Epithelial cell of proximal tubule (primary cell): ENCODE results near the gene TMEM214. TPM values are rescaled to one million over a fixed set of nuclear protein-coding genes. Genes with fewer than 3 reads are reported as not detected.

ENCODE experiments used
- DNase-seq: peaks from one replicate; pipeline ENCODE4 v3.0.0-alpha.2; 2011; ENCODE audit warnings: low read depth
- H3K4me3 ChIP-seq: 2 replicates; pipeline ENCODE4 v1.5.1; 2011; ENCODE audit warnings: low read depth, mild to moderate bottlenecking, low read length
- total RNA-seq: library from RNA; depleted of rRNA; stranded (reverse); fragments of >200 nt; gene quantifications from 2 replicates; pipeline ENCODE4 v1.2.3, GENCODE V29; 2015
- TF ChIP-seq, protein P1 (sequence below): conservative IDR thresholded peaks from 2 replicates; pipeline ENCODE4 v1.5.1; 2012; ENCODE audit warnings: low read depth, mild to moderate bottlenecking, low read length

TMEM214 gene
- total RNA-seq, 1 donor from 2014 or later: 11.2 TPM

DNA sequence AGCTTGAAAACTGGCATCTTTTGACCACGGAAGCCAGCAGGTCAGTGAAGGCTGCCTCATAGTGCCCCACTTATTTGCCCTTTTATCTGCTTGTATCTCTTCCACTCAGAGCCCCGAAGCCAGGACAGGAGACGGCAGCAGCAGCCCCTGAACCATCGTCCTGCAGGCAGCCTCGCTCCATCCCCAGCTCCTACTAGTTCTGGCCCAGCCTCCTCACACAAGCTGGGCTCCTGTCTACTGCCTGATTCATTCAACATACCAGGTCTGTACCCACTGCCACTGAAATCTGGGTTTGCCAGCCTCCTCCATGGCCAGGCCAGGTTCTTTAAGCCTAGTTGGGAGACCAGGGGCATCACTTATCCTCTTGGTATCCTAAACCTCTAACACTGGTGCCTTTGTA is 34.6 kb downstream of the TMEM214 start:
- H3K4me3 ChIP-seq: no peak overlapping the region
- TF ChIP-seq, protein P1, sequence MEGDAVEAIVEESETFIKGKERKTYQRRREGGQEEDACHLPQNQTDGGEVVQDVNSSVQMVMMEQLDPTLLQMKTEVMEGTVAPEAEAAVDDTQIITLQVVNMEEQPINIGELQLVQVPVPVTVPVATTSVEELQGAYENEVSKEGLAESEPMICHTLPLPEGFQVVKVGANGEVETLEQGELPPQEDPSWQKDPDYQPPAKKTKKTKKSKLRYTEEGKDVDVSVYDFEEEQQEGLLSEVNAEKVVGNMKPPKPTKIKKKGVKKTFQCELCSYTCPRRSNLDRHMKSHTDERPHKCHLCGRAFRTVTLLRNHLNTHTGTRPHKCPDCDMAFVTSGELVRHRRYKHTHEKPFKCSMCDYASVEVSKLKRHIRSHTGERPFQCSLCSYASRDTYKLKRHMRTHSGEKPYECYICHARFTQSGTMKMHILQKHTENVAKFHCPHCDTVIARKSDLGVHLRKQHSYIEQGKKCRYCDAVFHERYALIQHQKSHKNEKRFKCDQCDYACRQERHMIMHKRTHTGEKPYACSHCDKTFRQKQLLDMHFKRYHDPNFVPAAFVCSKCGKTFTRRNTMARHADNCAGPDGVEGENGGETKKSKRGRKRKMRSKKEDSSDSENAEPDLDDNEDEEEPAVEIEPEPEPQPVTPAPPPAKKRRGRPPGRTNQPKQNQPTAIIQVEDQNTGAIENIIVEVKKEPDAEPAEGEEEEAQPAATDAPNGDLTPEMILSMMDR: no peak
- DNase-seq: no peak

DNA sequence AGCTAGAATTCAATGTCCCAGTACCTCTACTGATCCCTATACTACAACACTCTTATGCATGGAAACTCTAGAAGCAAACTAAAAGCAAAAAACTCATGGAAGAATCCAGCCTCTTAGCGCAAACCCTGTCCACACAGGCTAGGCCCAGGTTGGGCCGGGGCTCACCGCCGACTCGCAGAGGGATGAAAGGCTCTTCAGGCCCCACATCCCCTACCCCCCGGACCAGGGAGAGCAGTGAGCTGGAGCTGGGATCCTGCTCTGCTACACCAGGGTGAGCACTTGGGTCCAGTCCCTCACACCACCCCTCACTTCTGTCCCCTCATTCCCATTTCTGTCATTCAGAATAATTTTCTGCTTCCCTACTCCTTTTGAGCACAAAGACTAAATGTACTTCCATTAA is 36.7 kb downstream of the TMEM214 start:
- no peak overlapping the region for H3K4me3 ChIP-seq
- DNase-seq: no peak
- TF ChIP-seq, protein P1: no peak

DNA sequence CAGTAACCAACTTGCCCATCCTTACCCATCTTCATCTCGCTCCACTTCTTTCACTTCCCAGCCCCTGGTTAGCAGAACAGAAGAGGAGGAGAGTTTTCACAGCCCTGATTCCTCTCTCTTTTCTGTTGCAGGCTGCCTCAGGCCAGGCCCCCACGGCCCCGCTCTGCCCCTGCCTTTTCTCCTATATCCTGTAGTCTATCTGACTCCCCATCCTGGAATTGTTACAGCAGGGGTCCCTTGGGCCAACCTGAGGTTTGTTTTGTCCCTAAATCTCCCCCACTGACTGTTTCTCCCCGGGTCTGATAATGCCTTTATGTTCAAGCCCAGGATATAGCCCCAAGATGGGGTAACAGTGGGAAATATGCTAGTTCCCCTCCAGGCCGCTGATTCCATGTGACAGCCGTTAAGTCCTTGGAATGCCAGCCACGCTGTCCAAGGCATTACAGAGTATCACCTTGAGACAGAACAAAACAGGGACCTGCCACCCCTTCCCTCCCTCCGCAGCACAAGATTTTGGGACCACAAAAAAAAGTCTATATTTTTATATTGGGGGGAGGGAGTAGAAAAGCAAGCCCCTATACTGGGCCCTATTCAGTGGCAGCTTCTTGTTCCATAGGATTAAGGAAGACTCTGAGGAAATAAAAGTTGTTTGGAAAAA is 37.3 kb downstream of the TMEM214 start:
- DNase-seq: no peak
- TF ChIP-seq, protein P1: no peak
- H3K4me3 ChIP-seq: peak overlapping the region; percentile 100

DNA sequence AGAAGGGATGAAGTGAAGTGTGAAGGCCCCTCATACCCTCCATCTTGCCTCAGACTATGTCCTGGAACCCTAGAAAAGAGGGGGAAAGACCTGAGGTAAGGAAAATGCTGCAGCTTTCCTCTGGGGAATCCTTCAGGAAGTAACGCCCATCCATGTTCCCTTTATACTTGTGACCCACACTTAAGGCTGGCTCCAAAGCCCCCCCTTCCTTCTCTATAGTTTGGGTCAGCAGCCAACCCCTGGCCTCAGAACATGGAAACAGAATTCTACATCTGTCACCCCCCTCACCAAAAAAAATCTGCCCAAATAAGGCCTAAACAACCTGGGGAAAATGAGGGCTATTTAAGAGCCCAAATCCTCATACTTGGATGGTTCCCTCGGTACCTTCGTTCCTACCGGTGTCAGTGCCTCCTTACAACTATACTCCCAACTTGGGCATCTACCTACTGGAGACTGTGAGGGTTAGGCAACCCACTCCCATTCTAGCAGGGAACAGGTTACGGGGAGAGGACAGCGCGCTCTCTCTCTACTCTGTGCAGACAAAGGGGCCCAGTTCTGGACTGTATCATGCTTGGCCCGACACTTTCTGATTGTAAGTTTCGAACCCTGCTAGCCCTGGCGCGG is 38.0 kb downstream of the TMEM214 start:
- DNase-seq: no peak
- peak overlapping the region; percentile 100 for H3K4me3 ChIP-seq
- TF ChIP-seq, protein P1: no peak

DNA sequence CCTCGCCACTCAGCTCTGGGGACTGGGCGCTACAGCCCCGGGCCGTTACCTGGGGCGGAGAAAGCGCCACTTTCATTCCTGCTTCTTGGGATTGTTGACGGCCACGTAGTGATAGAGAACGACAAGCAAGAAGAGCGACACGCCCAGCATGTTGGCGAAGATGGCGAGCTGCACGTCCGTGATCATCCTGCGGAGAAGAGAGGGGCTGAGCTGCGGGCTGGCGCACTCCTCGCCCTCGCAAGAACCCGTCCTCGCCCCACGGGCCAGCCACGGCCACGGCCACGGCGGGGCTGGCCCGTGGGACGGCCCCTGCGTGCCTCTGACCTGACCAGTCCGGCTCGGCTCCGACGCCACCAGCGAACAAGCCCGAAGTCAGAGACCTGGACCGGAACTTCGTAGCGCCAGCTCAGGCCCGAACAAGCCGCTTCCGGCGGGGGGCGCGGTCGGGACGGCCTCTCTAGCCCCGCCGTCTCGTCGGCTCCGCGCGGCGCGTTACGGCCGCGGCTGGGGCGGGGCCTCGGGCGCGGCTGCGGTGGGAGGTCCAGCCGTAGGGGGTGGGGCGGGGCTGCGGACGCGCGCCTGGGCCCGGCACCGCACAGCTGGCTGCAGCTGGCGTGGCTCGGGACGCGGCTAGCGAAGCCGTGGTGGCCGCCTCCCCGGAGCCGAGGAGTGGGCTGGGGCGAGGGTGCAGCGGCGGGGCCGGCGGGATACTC is 38.7 kb downstream of the TMEM214 start, which contains the start of gene OST4:
Gene OST4 (minus strand): TSS at position 378 of the 713 bp plus-strand sequence.
- DNase-seq: no peak
- TF ChIP-seq, protein P1: peak; percentile 6
- H3K4me3 ChIP-seq: peak within 1 kb of the TSS; percentile 100

DNA sequence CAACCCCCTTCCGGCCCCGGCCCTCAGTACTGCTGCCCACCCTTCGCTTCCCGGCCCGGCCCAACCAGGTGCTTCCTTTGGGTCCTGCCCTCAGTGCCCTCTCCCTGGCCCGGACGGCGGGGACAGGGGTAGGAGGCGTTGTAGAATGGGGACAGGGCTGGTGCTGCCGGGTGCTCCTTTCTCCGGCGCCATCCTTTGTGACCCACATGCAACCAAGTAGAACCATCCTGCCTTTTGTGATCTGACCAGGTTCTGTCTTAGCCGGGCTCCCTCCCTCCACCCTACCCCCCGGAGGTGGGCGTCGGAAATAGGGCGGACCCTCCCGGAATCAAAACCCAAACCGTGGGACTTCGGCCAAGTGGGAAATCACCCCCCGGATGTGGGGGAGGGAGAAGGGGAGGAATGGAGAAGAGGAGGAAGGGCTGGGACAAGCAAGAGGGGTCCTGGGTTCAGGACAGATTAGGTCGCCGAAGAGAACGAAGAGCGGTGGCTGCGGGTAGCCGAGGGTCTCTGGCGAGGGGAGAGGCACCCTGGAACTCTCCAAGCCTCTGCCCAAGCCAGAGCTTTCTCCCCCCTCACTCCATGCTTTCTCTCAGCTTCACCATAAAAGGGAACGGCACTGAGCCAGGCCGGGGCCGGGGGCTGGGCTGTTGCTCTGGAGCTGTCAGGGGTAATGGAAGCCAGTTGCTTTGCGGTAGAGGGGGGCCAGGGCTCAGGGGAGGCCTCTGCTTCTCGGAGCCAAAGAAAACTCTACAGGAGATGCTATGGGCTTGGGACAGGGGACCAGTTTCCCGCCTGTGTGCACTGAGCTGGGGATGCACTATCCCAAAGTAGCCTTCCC is 39.4 kb downstream of the TMEM214 start:
- DNase-seq: no peak
- TF ChIP-seq, protein P1: no peak
- H3K4me3 ChIP-seq: peak overlapping the region; percentile 100
